ENCODE data around the gene PTRH1.

The PTRH1 gene

DNA sequence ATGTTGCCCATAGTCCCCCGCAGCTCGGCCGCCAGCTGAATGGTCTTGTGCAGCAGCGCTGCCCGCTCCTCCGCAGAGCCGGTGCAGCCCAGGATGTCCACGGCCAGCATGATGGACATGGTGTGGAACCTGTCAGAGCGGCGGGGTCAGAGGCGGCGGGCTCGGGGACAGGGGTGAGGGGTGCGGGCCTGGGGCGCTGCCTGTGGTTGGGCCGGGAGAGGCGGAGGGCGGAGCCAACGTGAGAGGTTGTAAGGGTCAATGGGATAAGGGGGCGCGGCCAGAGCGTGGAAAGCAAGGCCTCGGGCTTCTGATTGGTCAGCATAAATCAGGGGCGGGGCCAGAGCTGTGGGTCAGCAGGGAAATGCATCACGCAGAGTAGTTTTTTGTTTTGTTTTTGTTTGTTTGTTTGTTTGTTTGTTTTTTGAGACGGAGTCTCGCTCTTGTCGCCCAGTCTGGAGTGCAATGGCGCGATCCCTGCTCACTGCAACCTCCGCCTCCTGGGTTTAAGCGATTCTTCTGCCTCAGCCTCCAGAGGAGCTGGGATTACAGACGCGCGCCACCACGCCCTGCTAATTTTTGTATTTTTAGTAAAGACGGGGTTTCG is 26.5 kb upstream of the PTRH1 start:
- DNase-seq (ENCODE audit: low read depth): no peak

DNA sequence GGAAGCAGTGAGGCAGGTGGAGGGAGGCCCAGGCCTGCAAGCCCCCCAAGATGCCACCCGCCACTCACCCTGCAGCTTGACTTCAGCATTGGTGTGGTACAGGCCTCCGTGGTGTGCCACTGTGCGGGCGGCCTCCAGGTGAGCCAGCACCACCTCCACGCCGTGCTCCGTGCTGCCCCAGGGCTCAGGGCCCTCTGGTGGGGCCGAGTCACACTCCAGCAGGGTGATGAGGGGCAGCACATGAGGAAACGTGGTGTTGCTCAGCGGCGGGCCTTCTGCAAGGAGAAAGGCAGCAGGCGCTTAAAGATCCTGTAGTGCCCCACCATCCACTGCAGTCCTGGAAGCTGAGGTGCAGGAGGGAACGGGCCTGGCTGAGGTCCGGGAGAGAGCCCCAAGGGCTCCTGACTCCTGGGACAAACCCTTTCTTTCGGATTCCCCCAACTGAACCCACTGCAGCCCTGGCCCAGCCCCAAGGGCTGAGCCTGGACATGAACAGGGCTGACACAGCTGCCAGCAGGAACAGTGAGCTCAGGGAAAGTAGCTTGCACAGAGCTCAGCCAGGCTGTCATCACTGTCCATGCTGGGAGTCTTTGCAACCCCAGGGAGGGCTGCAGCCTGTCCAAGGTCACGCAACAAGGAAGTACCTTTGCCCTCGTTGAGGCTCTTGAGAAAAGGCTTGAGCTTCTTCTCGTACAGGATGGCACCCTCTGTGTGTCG is 24.3 kb upstream of the PTRH1 start:
- DNase-seq (ENCODE audit: low read depth): no peak

DNA sequence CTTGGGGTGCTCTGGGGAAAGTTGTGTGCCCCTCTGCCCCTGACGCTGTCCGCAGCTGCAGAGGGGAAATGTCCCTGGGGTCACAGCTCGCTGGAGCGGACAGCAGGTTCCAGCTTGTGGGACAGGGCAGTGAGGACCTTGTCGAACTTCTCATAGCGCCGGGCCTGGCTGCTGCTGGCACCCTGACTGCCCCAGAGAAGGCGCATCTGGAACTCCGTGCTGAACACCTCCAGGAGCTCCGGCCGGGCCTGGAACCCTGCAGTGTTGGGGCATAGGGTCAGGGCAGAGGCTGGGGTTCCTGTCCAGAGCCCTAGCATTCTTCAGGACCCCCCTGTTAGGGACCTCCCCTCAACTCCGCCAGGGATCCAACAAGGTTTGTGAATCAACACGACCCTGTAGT is 23.2 kb upstream of the PTRH1 start:
- no peak for DNase-seq (ENCODE audit: low read depth)

DNA sequence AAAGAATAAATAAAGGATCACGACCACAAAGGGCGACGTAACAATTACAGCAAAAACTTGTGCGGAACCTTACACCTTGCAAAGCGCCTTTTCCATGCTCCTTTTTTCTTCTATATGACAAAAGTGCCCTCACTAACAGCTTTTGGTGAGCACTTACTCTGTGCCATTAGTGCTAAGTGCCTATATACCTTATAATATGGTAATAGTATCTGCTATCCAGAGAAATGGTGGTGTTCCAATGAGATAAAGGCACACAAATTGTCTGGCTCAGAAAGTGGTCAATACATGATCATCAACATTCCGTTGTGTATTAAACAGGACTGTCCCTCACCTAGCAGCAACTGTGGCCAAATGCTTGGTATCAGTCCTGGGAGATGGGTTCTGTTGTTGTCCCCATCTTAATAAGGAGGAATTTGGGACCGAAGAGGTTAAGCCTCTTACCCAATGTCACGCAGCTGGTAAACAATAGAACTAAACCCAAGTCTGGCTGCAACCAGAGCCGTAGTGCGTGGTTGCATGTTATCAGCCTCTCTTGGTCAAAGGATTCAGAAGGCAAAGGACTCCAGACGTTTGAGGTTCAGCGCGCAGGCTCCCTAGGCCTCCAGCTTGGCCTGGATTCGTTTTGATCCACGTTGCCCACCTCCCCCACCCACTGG is 20.2 kb upstream of the PTRH1 start:
- no peak for DNase-seq (ENCODE audit: low read depth)

DNA sequence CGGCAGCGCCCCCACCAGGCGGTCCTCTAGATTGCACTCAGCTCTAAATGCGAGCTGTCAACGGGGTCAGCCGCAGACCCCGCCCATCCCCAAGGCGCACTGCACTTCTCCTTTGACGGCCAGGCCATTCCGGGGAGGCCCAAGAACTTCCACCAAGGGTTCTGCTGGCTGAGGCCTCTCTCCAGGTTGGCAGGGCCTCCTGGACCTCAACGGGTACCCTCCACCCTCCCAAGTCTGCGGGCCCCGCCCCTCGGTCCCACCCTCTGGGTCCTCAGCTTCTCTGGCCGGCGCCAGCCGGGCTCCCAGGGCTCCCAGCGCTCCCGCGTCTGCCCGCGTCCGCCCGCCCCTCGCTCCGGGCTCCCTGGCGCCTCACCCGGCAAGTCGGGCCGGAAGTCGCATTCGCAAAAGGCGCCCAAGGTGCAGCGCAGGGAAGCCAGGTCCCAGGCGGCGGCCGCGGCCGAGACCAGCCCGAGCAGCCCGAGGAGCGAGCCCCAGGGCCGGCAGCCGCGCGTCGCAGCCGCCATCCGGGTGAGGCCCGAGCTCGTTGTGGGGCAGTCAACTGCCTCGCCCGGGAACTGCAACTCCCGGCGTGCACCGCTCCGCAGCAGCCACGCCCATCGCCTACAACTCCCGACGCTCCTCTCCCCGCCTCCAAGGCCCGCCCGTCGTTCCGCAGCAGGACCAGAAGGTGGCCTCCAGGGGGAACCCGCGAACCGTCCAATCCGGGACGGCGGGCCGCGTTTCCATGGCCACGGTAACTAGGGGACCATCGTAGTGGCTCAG is 19.5 kb upstream of the PTRH1 start, which contains the start of gene TOR2A:
TSS of gene TOR2A (minus strand) at position 548 of the 783 bp plus-strand sequence. CDS start at position 524, 24 bp downstream.
- DNase-seq (ENCODE audit: low read depth): peak; percentile 83

DNA sequence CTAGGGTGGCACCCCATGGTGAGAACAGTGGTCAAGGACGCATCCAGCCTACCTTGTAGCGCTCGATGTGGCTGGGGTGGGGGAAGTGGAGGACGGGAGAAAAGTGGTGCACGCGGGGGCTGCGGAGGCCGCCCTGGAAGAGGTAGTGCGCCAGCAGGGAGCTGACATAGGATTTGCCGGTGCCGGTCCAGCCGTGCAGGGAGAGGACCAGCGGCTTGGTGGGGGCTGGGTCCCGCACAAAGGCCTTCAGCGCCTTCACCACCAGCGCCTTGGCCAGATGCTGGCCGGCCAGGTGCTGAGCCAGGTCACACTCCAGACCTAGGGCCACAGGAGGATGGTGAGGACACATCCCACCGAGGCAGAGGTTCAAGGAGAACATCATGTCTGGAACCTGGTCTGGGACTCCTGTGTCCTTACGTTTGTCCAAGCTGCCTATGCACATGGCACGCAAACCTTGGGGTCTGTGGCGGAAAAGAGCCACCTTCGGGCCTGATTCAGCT is 18.8 kb upstream of the PTRH1 start:
- DNase-seq (ENCODE audit: low read depth): no peak

DNA sequence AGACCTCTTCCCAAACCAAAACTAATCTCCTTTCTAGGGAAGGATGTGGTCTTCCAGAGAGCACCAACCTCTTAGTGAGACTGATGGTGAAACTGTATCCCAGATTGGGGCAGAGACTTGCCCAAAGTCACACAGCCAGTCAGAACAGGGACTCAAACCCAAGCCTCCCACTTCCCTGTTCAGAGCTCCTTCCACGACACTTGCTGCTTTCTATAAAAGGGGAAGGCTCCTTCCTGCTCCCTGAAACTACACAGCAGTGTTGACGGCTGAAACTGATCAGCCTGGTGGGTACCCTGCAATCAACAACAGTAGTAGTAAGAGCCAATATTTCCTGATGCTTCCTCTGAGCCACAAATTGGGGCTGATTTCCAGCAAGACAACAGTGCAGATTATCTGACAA is 18.2 kb upstream of the PTRH1 start:
- no peak for DNase-seq (ENCODE audit: low read depth)

DNA sequence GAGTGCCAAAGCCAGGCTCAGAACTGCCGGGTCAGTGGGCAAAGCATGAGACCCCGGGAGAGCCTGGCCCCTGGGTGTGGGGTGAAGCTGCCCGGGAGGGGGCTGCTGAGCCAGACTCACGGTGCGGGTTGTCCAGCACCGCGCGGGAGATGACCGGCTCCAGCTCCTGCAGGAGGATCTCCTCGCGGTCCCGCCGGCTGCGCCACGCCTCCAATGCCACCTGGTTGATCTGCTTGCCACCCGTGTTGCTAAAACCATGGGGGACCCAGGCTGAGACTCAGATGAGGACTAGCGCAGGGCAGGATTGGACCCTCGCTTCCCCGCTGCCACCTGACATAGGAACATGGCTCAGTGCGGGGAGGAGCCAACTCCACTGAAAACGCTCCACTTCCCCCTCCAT is 17.0 kb upstream of the PTRH1 start:
- DNase-seq (ENCODE audit: low read depth): no peak

DNA sequence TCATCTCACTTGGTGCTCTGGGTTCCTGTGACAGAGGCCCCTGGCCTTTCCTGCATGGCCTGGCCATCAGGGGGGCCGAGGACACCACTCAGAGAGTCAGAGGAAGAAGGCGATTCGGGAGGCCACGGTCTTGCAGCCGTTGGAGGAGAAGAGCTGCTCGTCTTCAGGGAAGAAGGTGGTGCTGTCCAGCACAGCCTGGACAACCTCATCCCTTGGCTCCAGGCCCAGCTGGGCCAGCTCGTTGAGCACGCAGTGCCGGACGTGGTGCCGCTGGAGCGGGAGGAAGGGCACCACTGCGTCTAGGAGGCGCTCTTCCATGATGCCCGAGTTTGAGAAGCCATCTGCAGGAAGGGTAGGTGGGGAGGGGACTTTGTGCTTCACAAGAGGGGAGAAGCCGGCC is 16.5 kb upstream of the PTRH1 start:
- no peak for DNase-seq (ENCODE audit: low read depth)

DNA sequence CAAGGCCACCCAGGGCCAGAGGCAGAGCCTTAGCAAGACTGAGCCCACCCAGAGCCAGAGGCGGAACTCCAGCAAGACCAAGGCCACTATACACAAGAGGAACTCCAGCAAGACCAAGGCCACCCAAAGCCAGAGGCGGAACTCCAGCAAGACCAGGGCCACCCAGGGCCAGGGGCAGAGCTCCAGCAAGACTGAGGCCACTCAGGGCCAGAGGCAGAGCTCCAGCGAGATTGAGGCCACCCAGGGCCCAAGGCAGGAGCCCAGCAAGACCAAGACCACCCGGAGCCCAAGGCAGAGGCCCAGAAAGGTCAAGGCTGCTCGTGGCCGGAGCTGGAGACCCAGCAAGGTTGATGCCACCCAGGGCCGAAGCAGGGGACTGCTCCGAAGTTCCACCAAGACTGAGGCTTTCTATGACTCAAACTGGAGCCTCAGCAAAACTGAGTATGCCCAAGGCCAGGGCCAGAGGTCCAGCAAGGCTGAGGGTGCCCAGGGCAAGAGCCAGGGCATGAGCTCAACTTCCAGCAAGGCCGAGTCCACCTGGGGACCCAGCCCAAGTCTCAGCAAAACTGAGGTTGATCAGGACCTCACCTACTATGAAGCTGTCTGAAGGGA is 15.4 kb upstream of the PTRH1 start:
- DNase-seq (ENCODE audit: low read depth): no peak

DNA sequence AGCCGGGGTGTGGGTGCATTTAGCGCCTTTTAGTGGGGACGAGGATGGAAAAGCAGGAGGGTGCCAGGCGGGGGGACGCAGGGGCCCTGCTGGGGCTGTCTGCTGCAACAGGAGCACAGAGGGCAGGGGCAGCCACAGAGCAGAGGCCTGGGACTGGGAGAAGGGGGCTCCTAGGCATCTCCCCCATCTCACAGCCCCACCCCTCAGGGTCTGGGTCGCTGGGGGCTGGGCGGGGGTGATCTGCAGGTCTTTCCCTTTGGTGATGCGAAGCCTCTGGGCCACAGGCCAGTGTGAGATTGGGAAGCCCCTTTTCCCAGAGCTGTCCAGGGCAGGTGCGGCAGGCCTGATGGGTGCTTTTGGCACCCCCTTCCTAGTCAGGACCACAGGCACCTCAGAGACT is 14.8 kb upstream of the PTRH1 start:
- DNase-seq (ENCODE audit: low read depth): no peak

DNA sequence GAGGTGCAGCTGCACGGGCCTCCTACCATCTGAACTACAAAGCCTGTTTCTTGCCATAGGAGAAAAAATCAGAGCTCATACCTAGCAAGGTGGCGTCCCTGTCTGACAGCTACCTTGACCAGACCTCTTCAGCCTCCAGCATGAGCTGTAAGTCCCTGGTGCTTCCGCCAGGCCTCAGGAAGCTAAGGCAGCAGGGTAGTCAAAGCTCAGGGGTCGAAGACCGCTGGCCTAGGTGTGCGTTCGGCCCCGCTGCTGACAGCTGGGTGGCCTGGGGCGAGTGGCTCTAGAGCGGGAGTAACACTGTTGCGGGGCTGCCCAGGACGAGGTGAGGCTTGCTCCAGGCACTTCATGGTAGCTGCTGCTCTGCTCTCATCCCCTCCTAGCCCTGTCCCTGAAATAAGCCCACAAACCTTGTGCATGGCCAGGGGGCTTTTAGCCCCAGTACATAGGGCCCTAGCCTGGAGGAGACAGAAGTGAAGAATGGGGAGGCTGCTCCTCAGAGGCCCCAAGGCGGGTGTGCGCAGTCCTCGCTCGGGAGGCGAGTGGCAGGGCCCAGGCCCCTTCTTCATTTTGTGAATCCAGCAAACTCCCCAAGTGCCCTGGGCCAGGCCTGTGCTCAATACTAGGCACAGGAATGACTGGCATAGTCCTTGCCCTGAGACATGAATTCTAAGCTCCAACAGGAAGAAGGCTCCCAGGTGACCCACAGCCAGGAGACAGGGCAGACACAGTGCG is 14.2 kb upstream of the PTRH1 start:
- no peak for DNase-seq (ENCODE audit: low read depth)

DNA sequence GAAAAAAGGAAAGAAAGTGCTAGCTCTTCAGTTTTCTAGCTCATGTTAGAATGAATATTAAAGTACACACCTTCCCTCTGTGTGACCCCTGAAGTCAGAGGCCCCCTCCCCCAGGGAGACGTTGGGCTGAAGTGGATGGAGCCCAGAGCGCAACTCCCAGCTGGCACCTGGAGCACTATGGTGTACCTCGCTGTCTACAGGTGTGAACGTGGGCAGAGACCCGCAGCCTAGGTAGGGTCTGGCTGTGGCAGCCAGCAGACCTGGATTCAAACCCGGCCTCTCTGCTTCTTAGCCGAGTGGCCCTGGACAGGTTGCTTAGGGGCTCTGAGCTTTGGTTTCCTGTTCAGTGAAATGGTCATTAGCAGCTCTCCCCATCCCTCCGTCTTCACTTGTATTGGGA is 13.3 kb upstream of the PTRH1 start:
- no peak for DNase-seq (ENCODE audit: low read depth)

DNA sequence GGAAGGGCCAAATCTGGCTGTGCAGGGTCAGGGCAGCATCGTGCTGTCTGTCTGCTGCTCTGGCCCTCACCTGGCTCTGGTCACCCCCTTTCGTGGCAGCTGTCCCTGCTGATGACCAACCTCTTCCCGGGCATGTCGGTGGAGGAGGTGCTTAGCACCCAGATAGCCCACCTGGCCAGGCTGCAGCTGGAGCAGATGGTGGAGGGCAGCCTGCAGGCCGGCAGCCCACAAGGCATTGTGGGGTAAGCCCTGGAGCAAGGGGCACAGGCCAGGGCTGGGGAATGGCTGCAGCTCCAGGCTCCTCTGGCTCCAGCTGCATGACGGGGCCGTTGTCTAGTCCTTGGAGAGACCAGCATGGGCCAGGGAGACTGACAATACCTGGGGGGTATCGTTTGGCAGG is 11.4 kb upstream of the PTRH1 start:
- DNase-seq (ENCODE audit: low read depth): no peak

DNA sequence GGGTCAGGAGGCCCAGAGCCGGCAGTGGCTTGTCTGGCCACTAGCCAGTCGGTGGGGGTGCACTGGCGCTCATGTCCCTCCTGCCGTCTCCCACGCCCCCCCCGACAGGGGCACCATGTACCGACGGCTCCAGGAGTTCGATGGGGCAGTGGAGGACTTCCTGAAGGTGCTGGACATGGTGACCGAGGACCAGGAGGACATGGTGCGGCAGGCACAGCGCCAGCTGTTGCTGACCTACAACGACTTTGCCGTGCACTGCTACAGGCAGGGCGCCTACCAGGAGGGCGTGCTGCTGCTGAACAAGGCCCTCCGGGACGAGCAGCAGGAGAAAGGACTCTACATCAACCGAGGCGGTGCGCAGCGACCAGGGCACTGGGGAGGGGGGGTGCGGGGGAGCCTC is 8.5 kb upstream of the PTRH1 start:
- DNase-seq (ENCODE audit: low read depth): no peak

DNA sequence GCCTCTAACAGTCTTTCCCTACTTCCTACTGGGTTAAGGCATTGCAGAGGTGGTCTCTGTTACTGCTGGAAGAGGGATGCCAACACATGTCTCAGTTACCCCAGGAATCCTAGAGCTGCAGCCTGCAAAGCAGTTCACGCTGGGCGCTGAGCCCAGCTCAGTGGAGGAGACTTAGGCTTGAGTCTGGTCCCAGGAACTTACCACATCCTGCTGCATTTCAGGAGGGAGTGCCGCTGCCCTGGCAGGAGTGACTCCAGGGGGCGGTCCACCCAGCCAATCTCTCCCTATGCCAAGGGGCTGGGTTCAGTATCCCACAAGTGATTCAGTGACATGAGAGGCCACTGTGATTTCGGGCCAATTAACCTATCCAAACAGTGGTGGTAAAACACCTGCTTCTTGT is 8.0 kb upstream of the PTRH1 start:
- DNase-seq (ENCODE audit: low read depth): peak; percentile 20

DNA sequence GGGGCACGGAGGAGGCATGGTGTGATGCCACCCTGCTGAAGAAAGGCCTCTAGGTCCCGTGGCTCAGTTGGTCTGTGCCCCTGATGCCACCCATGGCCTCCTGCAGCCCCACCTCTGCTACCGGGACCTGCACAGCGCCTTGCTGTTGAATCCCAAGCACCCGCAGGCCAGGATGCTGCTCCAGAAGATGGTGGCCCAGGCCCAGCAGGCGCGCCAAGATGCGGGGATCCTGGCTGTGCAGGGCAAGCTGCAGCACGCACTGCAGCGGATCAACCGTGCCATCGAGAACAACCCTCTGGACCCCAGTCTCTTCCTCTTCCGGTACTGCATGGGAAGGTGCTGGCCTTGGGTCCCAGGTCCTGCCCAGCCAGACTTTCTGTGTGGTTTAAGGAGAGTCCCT is 7.5 kb upstream of the PTRH1 start:
- no peak for DNase-seq (ENCODE audit: low read depth)

DNA sequence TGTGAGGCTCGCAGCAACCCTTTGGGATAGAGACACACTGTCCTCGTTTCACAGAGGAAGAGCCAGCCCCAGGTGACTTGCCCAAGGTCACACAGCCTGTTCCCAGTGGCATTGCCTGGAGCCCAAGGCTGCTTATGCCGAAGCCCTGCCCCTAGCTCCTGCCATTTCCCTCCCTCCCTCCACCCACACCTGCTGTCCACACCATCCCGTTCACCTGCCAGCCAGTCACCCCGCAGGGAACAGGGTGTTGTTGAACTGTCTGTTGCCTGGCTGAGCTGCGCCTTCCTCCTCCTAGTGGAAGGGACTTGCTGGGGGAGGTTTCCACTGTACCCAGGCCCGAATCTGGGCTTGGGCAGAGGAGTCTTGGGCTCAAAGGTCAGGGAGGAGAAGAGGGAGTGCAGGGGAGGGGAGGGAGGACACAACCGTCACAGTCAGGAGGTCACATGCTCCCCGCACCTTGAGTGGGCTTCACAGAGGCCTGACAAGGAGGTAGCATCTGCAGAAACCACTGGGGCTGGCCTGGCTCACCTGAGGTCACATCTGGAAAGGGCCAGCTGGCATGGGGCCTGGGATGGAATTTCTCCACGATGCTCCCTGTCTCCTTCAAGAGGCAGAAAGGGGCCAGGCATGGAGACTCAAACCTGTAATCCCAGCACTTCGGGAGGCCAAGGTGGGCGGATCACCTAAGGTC is 6.7 kb upstream of the PTRH1 start:
- no peak for DNase-seq (ENCODE audit: low read depth)

DNA sequence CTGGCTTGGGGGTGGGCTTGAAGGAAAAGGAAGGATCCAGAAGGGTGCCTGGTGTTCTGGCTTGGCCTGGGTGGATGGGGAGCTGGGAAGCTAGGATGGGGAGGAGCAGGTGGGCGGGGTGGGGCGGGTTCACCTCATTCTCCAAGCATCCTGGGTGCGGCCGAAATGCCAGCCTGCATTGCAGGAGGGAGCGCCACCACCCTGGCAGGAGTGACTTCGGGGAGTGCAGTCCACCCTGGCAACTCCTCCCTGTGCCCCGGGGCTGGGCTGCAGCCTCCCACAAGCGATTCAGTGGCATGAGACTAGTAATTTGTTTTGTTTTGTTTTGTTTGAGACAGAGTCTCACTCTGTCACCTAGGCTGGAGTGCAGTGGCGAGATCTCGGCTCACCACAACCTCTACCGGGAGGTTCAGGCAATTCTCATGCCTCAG is 5.9 kb upstream of the PTRH1 start:
- no peak for DNase-seq (ENCODE audit: low read depth)

DNA sequence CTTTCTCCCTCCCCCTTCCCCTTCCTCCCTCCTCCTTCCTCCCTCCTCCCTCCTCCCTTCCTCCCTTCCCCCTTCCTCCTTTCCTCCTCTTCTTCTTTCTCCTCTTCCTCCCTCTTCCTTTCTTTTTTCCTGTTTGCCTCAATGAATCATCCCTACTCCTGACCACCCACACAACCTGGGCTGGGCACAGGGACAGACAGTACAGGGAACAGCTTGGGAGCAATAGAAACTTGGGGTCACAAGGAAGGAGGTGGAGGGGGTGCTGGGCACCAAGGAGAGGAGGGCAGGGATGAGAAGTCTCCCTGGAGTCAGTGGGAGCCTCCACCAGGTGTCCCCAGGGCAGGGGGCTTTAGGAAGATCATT is 5.4 kb upstream of the PTRH1 start:
- DNase-seq (ENCODE audit: low read depth): no peak
